ENCODE data around the gene CHCHD10.

- no peak for TF ChIP-seq CTCF (IDR thresholded peaks at IDR 0.05; ENCODE audit: insufficient read depth, low read depth, low read length)
- no peak for TF ChIP-seq EZH2 (IDR thresholded peaks at IDR 0.05; ENCODE audit: insufficient read depth, low read length)
Observed at GRCh38 chr22:23781511-23782183, 13.9 kb upstream of the CHCHD10 start.
